Immature natural killer cell (primary cell): ENCODE measurements around the gene RITA1. TPM values are rescaled to one million over a fixed set of nuclear protein-coding genes. Genes with fewer than 3 reads are reported as not detected.

ENCODE experiments used
- DNase-seq, 3 donors: peaks; one replicate each; pipeline ENCODE4 v3.0.0; 2022; ENCODE audit warnings: mixed read lengths in 1 of 3
- H3K27ac Mint-ChIP-seq, 6 donors: one replicate each; pipeline ENCODE4 v1.8.0; 2020; ENCODE audit warnings: mixed read lengths in 6 of 6, mild to moderate bottlenecking in 5 of 6, inconsistent platforms in 4 of 6, moderate library complexity in 3 of 6
- H3K27me3 Mint-ChIP-seq, 3 donors: one replicate each; pipeline ENCODE4 v1.8.0; 2020 to 2021; ENCODE audit warnings: low read depth in 3 of 3, mild to moderate bottlenecking in 3 of 3, mixed read lengths in 3 of 3, moderate library complexity in 3 of 3, inconsistent platforms in 1 of 3
- H3K36me3 Mint-ChIP-seq, 3 donors: one replicate each; pipeline ENCODE4 v1.8.0; 2020; ENCODE audit warnings: mixed read lengths in 3 of 3, inconsistent platforms in 2 of 3, mild to moderate bottlenecking in 2 of 3
- H3K4me1 Mint-ChIP-seq, 2 donors: one replicate each; pipeline ENCODE4 v1.8.0; 2020; ENCODE audit warnings: inconsistent platforms in 2 of 2, mild to moderate bottlenecking in 2 of 2, mixed read lengths in 2 of 2, moderate library complexity in 1 of 2
- H3K4me3 Mint-ChIP-seq, 5 donors: one replicate each; pipeline ENCODE4 v1.8.0; 2020; ENCODE audit warnings: mild to moderate bottlenecking in 5 of 5, mixed read lengths in 5 of 5, inconsistent platforms in 3 of 5, moderate library complexity in 3 of 5
- H3K9me3 Mint-ChIP-seq, 6 donors: one replicate each; pipeline ENCODE4 v1.8.0; 2020; ENCODE audit warnings: mild to moderate bottlenecking in 6 of 6, mixed read lengths in 6 of 6, inconsistent platforms in 4 of 6, moderate library complexity in 3 of 6
- polyA plus RNA-seq, 3 donors: library from polyadenylated mRNA; unstranded; fragments of 300-500 nt; fragmentation: Illumina TruSeq; gene quantifications; one replicate each; pipeline ENCODE4 v1.2.3, GENCODE V29; 2021

RITA1 gene
- polyA plus RNA-seq, 3 donors from 2014 or later = 31.3 to 36.6 (median 33.1) TPM

- H3K9me3 Mint-ChIP-seq = no peaks in the 10 kb centered on the region
- peak overlapping the region; percentile 92 to 98 (median 96) for H3K27ac Mint-ChIP-seq
- H3K27me3 Mint-ChIP-seq = peaks cover 10 to 15% (median 12%) of the 10 kb centered on the region in 3 donors
- peak overlapping the region; percentile 61 to 83 (median 74) for H3K4me3 Mint-ChIP-seq
- H3K4me1 Mint-ChIP-seq = peaks cover 50 to 53% of the 10 kb centered on the region in 2 donors
- DNase-seq = peak; percentile 90 to 91 (median 90)
- H3K36me3 Mint-ChIP-seq = no peaks in the 10 kb centered on the region
Observed at GRCh38 chr12:113208041-113208934, 22.8 kb downstream of the RITA1 start.

GRCh38 chr12:113211160-113211559 is 25.6 kb downstream of the RITA1 start:
- Mint-ChIP-seq H3K4me1 (peaks cover 51 to 52% of the 10 kb centered on the region in 2 donors), H3K9me3 (no peaks in the 10 kb centered on the region), H3K36me3 (no peaks in the 10 kb centered on the region), H3K27ac (peak overlapping the region in 3 of 6 donors; percentile 68 to 87 (median 78)), H3K27me3 (peaks cover 10 to 17% (median 15%) of the 10 kb centered on the region in 3 donors), H3K4me3 (peak overlapping the region; percentile 40 to 67 (median 42))
- no peak for DNase-seq

- no peak for DNase-seq
- peak overlapping the region in 1 of 6 donors; percentile 34 for H3K27ac Mint-ChIP-seq
- H3K4me1 Mint-ChIP-seq = peaks cover 18 to 19% of the 10 kb centered on the region in 2 donors
- peaks cover 2 to 7% (median 5%) of the 10 kb centered on the region in 3 donors for H3K27me3 Mint-ChIP-seq
- H3K4me3 Mint-ChIP-seq = no peak overlapping the region
- H3K36me3 Mint-ChIP-seq = no peaks in the 10 kb centered on the region
- no peaks in the 10 kb centered on the region for H3K9me3 Mint-ChIP-seq
Observed at GRCh38 chr12:113214895-113215400, 29.4 kb downstream of the RITA1 start.

GRCh38 chr12:113216027-113216426 is 30.5 kb downstream of the RITA1 start:
- Mint-ChIP-seq H3K9me3 (no peaks in the 10 kb centered on the region), H3K27me3 (peaks cover 7 to 10% (median 7%) of the 10 kb centered on the region in 3 donors), H3K36me3 (no peaks in the 10 kb centered on the region), H3K4me3 (no peak overlapping the region), H3K4me1 (peaks cover 15 to 17% of the 10 kb centered on the region in 2 donors), H3K27ac (no peak overlapping the region)
- DNase-seq = no peak

GRCh38 chr12:113220593-113221180 is 35.2 kb downstream of the RITA1 start:
- Mint-ChIP-seq H3K27ac (peak overlapping the region; percentile 78 to 93 (median 87)), H3K27me3 (peaks cover 7 to 12% (median 8%) of the 10 kb centered on the region in 3 donors), H3K36me3 (no peaks in the 10 kb centered on the region), H3K4me3 (peak overlapping the region; percentile 79 to 86 (median 86)), H3K4me1 (peaks cover 23 to 27% of the 10 kb centered on the region in 2 donors), H3K9me3 (no peaks in the 10 kb centered on the region)
- DNase-seq = no peak

GRCh38 chr12:113221181-113221996 is 35.9 kb downstream of the RITA1 start, which contains the start of gene TPCN1:
Gene TPCN1, plus strand, starts transcription at chr12:113221464. Its CDS starts 5,389 bp downstream, at chr12:113226853.
- H3K9me3 Mint-ChIP-seq = no peaks in the 10 kb centered on the region

GRCh38 chr12:113221997-113222729 is 36.6 kb downstream of the RITA1 start:
- no peak for DNase-seq
- peak overlapping the region; percentile 79 to 86 (median 83) for H3K4me3 Mint-ChIP-seq
- peaks cover 7 to 8% (median 8%) of the 10 kb centered on the region in 3 donors for H3K27me3 Mint-ChIP-seq
- peaks cover 0 to 3% (median 0%) of the 10 kb centered on the region in 3 donors for H3K36me3 Mint-ChIP-seq
- H3K4me1 Mint-ChIP-seq = peaks cover 23 to 27% of the 10 kb centered on the region in 2 donors
- no peaks in the 10 kb centered on the region for H3K9me3 Mint-ChIP-seq
- peak overlapping the region in 5 of 6 donors; percentile 74 to 89 (median 79) for H3K27ac Mint-ChIP-seq

More at GRCh38 chr12:113221181-113221996, 35.9 kb downstream of the RITA1 start, which contains the start of gene TPCN1:
- Mint-ChIP-seq H3K27ac (peak within 1 kb of the TSS; percentile 78 to 93 (median 88)), H3K36me3 (no peaks in the 10 kb centered on the region), H3K4me1 (peaks cover 23 to 27% of the 10 kb centered on the region in 2 donors), H3K4me3 (peak within 1 kb of the TSS; percentile 79 to 86 (median 86)), H3K27me3 (peaks cover 7 to 8% (median 8%) of the 10 kb centered on the region in 3 donors)
- DNase-seq = peak; percentile 99

GRCh38 chr12:113222730-113223531 is 37.4 kb downstream of the RITA1 start:
- no peak for DNase-seq
- Mint-ChIP-seq H3K9me3 (no peaks in the 10 kb centered on the region), H3K36me3 (peaks cover 0 to 3% (median 0%) of the 10 kb centered on the region in 3 donors)

GRCh38 chr12:113224955-113225354 is 39.4 kb downstream of the RITA1 start:
- H3K4me1 Mint-ChIP-seq = peaks cover 25 to 31% of the 10 kb centered on the region in 2 donors
- H3K36me3 Mint-ChIP-seq = peaks cover 2 to 5% (median 2%) of the 10 kb centered on the region in 3 donors
- H3K27me3 Mint-ChIP-seq = peaks cover 7 to 10% (median 8%) of the 10 kb centered on the region in 3 donors
- H3K4me3 Mint-ChIP-seq = no peak overlapping the region
- no peaks in the 10 kb centered on the region for H3K9me3 Mint-ChIP-seq
- no peak overlapping the region for H3K27ac Mint-ChIP-seq
- DNase-seq = no peak

More at GRCh38 chr12:113222730-113223531, 37.4 kb downstream of the RITA1 start:
- Mint-ChIP-seq H3K27ac (peak overlapping the region; percentile 16 to 78 (median 54)), H3K4me3 (peak overlapping the region; percentile 52 to 86 (median 82)), H3K4me1 (peaks cover 23 to 27% of the 10 kb centered on the region in 2 donors), H3K27me3 (peaks cover 7 to 8% (median 8%) of the 10 kb centered on the region in 3 donors)

- peaks cover 17 to 23% of the 10 kb centered on the region in 2 donors for H3K4me1 Mint-ChIP-seq
- H3K27me3 Mint-ChIP-seq = peaks cover 0 to 1% (median 0%) of the 10 kb centered on the region in 3 donors
- peaks cover 4 to 11% (median 6%) of the 10 kb centered on the region in 3 donors for H3K36me3 Mint-ChIP-seq
- DNase-seq = no peak
- no peaks in the 10 kb centered on the region for H3K9me3 Mint-ChIP-seq
- H3K4me3 Mint-ChIP-seq = no peak overlapping the region
- H3K27ac Mint-ChIP-seq = no peak overlapping the region
Observed at GRCh38 chr12:113226696-113227568, 41.4 kb downstream of the RITA1 start.
